ENCODE measurements around the gene UBE2J2. TPM values are rescaled to one million over a fixed set of nuclear protein-coding genes. Genes with fewer than 3 reads are reported as not detected.

Gene UBE2J2
- total RNA-seq, 3 donors from 2014 or later, result 37.0 to 39.8 (median 37.4) TPM

DNA sequence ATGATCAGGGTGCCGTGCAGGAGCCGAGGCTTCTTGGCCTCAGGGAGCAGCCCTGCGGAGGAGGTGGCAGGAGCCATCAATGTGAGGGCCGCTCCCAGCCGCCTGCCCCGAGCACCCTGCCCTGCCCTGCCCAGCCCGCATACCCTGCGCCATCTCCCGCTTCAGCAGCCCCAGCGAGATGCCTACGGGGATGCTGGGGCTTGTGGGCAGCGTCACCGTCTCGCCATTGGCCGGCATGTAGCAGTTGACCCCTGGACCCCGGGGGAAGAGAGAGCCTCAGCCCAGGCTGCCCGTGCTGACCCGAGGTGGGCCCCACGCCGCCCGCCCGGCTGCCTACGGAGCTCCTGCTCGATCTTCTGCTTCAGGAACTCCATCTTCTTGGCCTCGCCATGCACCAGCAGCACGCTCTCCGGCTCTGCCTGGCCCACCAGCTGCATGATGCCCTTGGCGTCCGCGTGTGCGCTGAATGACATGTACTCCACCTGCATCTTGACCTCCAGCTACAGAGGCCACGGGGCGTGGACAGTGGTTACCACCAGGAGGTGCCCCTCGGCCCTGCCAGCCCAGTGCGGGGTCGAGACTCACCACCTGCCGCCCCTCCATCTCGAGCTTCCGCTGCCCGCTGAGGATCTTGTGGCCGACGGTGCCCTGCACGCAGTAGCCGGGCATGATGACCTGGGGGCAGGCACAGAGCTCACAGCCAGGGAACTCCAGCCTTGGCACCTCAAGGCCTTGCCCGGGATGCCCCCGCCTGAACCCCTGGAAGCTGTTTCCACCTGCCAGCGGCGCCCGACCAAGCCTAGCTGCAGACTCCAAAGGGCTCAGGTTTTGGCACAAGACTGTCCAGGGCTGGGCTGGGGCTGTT is 39.0 kb upstream of the UBE2J2 start:
- intact Hi-C loops (cut with DNase I; ENCODE audit: low total_unique reads), result no loop called here
- TF ChIP-seq, protein P1, sequence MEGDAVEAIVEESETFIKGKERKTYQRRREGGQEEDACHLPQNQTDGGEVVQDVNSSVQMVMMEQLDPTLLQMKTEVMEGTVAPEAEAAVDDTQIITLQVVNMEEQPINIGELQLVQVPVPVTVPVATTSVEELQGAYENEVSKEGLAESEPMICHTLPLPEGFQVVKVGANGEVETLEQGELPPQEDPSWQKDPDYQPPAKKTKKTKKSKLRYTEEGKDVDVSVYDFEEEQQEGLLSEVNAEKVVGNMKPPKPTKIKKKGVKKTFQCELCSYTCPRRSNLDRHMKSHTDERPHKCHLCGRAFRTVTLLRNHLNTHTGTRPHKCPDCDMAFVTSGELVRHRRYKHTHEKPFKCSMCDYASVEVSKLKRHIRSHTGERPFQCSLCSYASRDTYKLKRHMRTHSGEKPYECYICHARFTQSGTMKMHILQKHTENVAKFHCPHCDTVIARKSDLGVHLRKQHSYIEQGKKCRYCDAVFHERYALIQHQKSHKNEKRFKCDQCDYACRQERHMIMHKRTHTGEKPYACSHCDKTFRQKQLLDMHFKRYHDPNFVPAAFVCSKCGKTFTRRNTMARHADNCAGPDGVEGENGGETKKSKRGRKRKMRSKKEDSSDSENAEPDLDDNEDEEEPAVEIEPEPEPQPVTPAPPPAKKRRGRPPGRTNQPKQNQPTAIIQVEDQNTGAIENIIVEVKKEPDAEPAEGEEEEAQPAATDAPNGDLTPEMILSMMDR (IDR thresholded peaks at IDR 0.05), result no peak
- TF ChIP-seq POLR2A (IDR thresholded peaks at IDR 0.05) (no peak), POLR2AphosphoS5 (IDR thresholded peaks at IDR 0.05) (no peak)
- no peaks in the 10 kb centered on the region for H3K27me3 ChIP-seq
- no peak for DNase-seq (ENCODE audit: low spot score in 2 of 2)
- peaks cover 5% of the 10 kb centered on the region for H3K36me3 ChIP-seq
- H3K9me3 ChIP-seq, result no peaks in the 10 kb centered on the region
- H3K4me3 ChIP-seq, result no peak overlapping the region
- peaks cover 3 to 8% of the 10 kb centered on the region in 2 donors for H3K4me1 ChIP-seq
- H3K27ac ChIP-seq, result no peak overlapping the region

DNA sequence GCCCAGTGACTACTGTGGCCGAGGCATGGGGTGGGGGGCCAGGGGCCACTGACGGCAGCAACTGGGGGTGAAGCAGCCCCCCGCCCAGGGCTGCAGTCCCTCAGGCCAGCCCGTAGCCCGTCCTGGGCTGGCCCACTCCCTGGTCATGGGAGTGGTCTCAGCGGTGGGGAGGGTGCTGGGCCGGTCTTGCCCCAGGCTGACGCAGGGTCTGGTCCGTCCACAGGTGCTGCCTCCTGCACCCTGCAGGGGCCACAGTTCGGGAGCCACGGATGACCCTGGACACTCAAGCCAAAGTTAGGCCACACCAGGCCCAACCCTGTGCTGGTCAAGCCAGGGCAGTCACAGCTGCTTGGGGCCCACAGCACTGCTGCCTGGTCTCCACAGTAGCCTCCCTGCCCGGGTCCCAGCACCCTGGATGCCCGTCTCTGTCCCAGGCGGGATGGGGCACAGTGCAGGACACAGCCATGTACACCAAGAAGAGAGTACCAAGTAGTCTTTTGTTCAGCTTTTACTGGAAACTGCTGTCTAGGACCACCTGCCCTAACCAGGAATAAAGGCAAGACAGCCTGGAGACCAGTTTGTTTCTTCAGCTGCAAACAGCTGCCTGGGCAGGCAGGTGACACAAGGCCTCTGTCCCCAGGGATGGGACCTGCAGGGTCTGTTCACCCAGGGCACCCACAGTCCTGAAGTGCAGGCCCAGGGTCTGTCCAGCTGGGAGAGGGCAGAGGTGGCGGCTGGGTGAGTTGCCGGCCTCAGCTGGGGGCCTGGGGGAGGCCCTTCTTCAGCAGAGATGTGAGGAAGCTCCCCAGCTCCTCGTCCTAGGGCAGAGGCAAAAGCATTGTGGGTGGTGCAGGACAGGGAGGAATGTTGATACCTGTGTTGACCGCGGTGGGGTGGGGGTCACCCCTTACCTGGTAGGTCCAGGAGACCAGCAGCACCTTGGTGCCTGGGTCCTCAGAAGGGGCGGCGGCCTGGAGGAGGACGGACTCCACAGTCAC is 37.8 kb upstream of the UBE2J2 start:
- Histone ChIP-seq H3K36me3 (peaks cover 5% of the 10 kb centered on the region), H3K4me1 (peaks cover 10 to 13% of the 10 kb centered on the region in 2 donors), H3K27ac (peak overlapping the region; percentile 32 to 90), H3K4me3 (no peak overlapping the region), H3K9me3 (no peaks in the 10 kb centered on the region), H3K27me3 (no peaks in the 10 kb centered on the region)
- TF ChIP-seq POLR2A (IDR thresholded peaks at IDR 0.05) (no peak), POLR2AphosphoS5 (IDR thresholded peaks at IDR 0.05) (no peak)
- TF ChIP-seq, protein P1 (IDR thresholded peaks at IDR 0.05), result no peak
- intact Hi-C loops (cut with DNase I; ENCODE audit: low total_unique reads), result no loop called here
- no peak for DNase-seq (ENCODE audit: low spot score in 2 of 2)

DNA sequence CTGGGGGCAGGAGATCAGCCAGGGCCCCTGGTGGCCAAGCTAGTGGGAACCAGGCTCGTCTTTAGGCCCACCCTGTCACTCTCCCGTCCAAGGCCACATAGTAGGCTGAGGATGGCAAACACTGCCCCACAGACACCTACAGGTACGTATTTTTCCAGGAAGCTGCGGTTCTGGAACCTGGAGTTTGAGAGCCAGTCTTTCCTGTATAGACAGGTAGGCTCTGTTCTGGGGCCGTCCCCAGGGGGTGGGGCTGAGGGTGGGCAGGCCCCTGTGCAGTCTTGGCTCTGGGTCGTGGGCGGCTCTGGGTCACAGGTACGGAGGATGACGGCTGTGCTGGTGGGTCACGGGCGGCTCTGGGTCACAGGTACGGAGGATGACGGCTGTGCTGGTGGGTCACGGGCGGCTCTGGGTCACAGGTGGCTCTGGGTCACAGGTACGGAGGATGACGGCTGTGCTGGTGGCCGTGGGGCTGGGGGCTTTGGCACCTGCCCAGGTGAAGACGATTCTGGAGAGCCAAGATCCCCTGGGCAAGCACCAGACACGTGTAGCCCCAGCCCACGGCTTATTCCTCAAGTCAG is 36.9 kb upstream of the UBE2J2 start:
- Histone ChIP-seq H3K27ac (peak overlapping the region; percentile 90 to 93), H3K4me1 (peaks cover 18 to 21% of the 10 kb centered on the region in 2 donors), H3K4me3 (no peak overlapping the region), H3K27me3 (no peaks in the 10 kb centered on the region), H3K9me3 (no peaks in the 10 kb centered on the region), H3K36me3 (peaks cover 5% of the 10 kb centered on the region)
- TF ChIP-seq, protein P1 (IDR thresholded peaks at IDR 0.05), result no peak
- intact Hi-C loops (cut with DNase I; ENCODE audit: low total_unique reads), result no loop called here
- DNase-seq (ENCODE audit: low spot score in 2 of 2), result peak in 1 of 2 donors; percentile 60

DNA sequence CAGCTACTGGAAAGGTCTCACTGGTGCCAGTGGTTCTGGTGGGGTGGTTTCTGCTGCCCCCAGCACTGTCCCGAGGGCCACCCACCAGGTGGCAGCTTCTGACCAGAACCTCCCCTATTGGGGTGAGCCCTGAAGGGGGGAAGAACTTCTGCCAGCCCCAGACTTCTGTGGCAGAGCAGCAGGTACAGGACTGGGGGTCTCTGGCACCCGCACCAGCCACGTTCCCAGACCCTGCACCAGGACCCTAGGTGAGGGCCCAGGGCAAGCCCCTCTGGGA is 36.4 kb upstream of the UBE2J2 start:
- Histone ChIP-seq H3K4me3 (peak overlapping the region in 2 of 3 donors; percentile 80 to 86), H3K9me3 (no peaks in the 10 kb centered on the region), H3K27me3 (no peaks in the 10 kb centered on the region), H3K27ac (peak overlapping the region; percentile 90 to 93), H3K4me1 (peaks cover 23 to 26% of the 10 kb centered on the region in 2 donors), H3K36me3 (peaks cover 5% of the 10 kb centered on the region)
- TF ChIP-seq POLR2AphosphoS5 (IDR thresholded peaks at IDR 0.05) (no peak), POLR2A (IDR thresholded peaks at IDR 0.05) (no peak)
- TF ChIP-seq, protein P1 (IDR thresholded peaks at IDR 0.05), result no peak
- intact Hi-C loops (cut with DNase I; ENCODE audit: low total_unique reads), result no loop called here
- no peak for DNase-seq (ENCODE audit: low spot score in 2 of 2)
